ENCODE results near the gene WNT1.

Gene WNT1

DNA sequence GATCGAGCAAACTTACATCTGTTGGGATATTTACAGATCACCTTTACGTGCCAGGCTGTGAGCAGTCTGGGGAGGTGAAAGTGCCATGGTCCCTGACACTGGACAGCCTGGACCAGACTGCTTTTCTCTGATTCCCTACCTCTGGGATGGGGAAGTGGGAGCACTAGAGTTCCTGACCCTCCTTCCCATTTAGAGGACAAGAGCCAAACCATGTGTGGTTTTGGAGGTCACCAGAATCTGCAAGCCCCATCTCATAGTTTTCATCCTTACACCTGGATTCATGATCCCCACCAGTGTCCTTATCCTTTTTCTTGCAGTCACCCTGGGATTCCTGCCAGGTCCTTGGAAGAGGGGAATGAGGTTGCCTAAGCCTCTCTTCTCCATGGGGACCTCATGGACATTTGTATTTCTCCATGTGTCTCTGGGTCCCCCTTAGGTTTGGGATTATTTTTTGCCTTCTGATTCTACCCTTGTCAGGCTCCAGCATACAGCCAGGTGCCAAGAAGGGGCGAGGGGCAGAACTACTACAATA, 5.1 kb upstream of the WNT1 start:
- Histone ChIP-seq H3K4me3 (ENCODE audit: low read length) (no peak overlapping the region), H3F3A (ENCODE audit: insufficient read depth, low read length) (no peaks in the 10 kb centered on the region), H4K20me1 (ENCODE audit: insufficient read depth, low read length) (no peaks in the 10 kb centered on the region), H3K4me1 (ENCODE audit: low read length) (peaks cover 12% of the 10 kb centered on the region), H3K9ac (ENCODE audit: low read length) (no peak overlapping the region), H3K36me3 (replicated peaks; ENCODE audit: insufficient read depth, low read length) (no peaks in the 10 kb centered on the region), H2AFZ (ENCODE audit: low read length) (no peak overlapping the region), H3K79me2 (ENCODE audit: low read length) (no peaks in the 10 kb centered on the region), H3K9me3 (replicated peaks; ENCODE audit: insufficient read depth, low read length) (no peaks in the 10 kb centered on the region), H3K27ac (ENCODE audit: low read length) (no peak overlapping the region), H3K27me3 (replicated peaks; ENCODE audit: insufficient read depth, low read length) (peaks cover 76% of the 10 kb centered on the region), H3K4me2 (ENCODE audit: low read depth, low read length) (no peak overlapping the region), H3K9me2 (replicated peaks; ENCODE audit: insufficient read depth, low read length) (no peaks in the 10 kb centered on the region)
- TF ChIP-seq EZH2phosphoT487 (IDR thresholded peaks at IDR 0.05; ENCODE audit: low read length) (no peak), EZH2 (optimal IDR thresholded peaks at IDR 0.05; ENCODE audit: low read depth, low read length) (no peak)
- TF ChIP-seq, protein P1, sequence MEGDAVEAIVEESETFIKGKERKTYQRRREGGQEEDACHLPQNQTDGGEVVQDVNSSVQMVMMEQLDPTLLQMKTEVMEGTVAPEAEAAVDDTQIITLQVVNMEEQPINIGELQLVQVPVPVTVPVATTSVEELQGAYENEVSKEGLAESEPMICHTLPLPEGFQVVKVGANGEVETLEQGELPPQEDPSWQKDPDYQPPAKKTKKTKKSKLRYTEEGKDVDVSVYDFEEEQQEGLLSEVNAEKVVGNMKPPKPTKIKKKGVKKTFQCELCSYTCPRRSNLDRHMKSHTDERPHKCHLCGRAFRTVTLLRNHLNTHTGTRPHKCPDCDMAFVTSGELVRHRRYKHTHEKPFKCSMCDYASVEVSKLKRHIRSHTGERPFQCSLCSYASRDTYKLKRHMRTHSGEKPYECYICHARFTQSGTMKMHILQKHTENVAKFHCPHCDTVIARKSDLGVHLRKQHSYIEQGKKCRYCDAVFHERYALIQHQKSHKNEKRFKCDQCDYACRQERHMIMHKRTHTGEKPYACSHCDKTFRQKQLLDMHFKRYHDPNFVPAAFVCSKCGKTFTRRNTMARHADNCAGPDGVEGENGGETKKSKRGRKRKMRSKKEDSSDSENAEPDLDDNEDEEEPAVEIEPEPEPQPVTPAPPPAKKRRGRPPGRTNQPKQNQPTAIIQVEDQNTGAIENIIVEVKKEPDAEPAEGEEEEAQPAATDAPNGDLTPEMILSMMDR (IDR thresholded peaks at IDR 0.05; ENCODE audit: low read length), result no peak
- DNase-seq, result no peak

DNA sequence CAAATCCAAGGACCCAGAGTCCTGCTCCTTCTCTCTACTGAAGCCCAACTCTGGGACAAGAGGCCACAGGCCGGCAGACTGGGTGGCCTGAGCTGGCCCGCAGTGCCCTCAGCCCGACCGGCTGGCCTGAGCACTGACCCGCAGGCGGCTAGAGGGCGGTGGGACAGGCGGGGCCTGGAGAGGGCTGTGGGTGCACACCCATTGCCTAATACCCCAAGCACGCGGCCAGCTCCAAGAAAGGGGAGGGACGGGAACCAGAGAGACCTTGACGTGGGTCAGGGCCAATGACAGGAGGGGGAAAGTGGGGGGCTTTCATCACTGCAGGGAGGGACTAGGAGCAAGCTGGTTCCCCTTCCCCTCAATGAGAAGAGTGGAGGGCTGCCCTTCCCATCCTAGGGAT, 4.6 kb upstream of the WNT1 start:
- H3K4me3 ChIP-seq (ENCODE audit: low read length), result no peak overlapping the region
- no peak for DNase-seq
- no peak overlapping the region for H3K4me2 ChIP-seq (ENCODE audit: low read depth, low read length)
- no peaks in the 10 kb centered on the region for H3K79me2 ChIP-seq (ENCODE audit: low read length)
- peaks cover 16% of the 10 kb centered on the region for H3K4me1 ChIP-seq (ENCODE audit: low read length)
- no peaks in the 10 kb centered on the region for H3K36me3 ChIP-seq (replicated peaks; ENCODE audit: insufficient read depth, low read length)
- no peaks in the 10 kb centered on the region for H4K20me1 ChIP-seq (ENCODE audit: insufficient read depth, low read length)
- H3K9ac ChIP-seq (ENCODE audit: low read length), result no peak overlapping the region
- H3K9me3 ChIP-seq (replicated peaks; ENCODE audit: insufficient read depth, low read length), result no peaks in the 10 kb centered on the region
- TF ChIP-seq EZH2phosphoT487 (IDR thresholded peaks at IDR 0.05; ENCODE audit: low read length) (no peak), EZH2 (optimal IDR thresholded peaks at IDR 0.05; ENCODE audit: low read depth, low read length) (no peak)
- TF ChIP-seq, protein P1 (IDR thresholded peaks at IDR 0.05; ENCODE audit: low read length), result no peak
- H3F3A ChIP-seq (ENCODE audit: insufficient read depth, low read length), result no peaks in the 10 kb centered on the region
- H3K9me2 ChIP-seq (replicated peaks; ENCODE audit: insufficient read depth, low read length), result no peaks in the 10 kb centered on the region
- no peak overlapping the region for H2AFZ ChIP-seq (ENCODE audit: low read length)
- H3K27me3 ChIP-seq (replicated peaks; ENCODE audit: insufficient read depth, low read length), result peaks cover 81% of the 10 kb centered on the region
- H3K27ac ChIP-seq (ENCODE audit: low read length), result no peak overlapping the region

DNA sequence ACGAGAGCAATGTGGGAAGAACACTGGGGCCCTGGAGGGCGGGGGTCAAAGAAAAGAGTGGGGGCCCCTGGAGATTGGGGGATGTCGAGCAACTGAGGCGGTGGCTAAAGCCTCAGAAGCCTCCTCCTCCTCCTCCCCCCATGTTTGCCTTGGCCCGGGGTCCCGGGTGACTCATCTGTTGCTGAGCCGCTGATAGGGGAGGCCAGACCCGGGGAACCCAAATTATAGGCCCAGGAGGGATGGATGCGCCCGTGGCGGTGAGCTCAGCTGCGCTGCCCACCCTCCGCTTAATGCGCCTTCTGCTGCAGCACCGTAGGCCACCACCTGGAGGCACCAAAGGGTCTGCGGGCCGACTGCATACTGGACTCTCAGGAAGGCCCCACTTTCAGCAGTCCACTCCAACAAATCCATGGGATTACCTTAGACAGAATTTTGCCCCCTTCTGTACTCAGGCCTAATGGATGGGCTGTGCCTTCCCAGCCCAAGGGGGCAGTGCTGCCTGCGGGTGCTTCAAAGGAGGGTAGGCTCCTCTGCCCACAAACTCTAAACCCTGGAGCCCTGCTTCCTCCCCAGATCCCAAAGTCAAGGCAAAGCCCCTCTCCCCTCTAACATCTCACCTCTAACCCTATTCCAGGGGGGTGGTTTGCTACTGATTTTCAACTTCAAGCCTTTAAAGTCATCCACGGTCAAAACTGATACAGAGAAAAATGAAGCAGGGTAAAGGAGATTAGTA, 4.0 kb upstream of the WNT1 start:
- Histone ChIP-seq H3K4me2 (ENCODE audit: low read depth, low read length) (no peak overlapping the region), H3K27me3 (replicated peaks; ENCODE audit: insufficient read depth, low read length) (peaks cover 87% of the 10 kb centered on the region), H3K27ac (ENCODE audit: low read length) (no peak overlapping the region), H3F3A (ENCODE audit: insufficient read depth, low read length) (no peaks in the 10 kb centered on the region), H3K4me1 (ENCODE audit: low read length) (peaks cover 19% of the 10 kb centered on the region), H2AFZ (ENCODE audit: low read length) (no peak overlapping the region), H4K20me1 (ENCODE audit: insufficient read depth, low read length) (no peaks in the 10 kb centered on the region), H3K9me2 (replicated peaks; ENCODE audit: insufficient read depth, low read length) (no peaks in the 10 kb centered on the region), H3K9me3 (replicated peaks; ENCODE audit: insufficient read depth, low read length) (no peaks in the 10 kb centered on the region), H3K36me3 (replicated peaks; ENCODE audit: insufficient read depth, low read length) (no peaks in the 10 kb centered on the region), H3K79me2 (ENCODE audit: low read length) (no peaks in the 10 kb centered on the region), H3K9ac (ENCODE audit: low read length) (no peak overlapping the region), H3K4me3 (ENCODE audit: low read length) (no peak overlapping the region)
- DNase-seq, result no peak
- TF ChIP-seq EZH2phosphoT487 (IDR thresholded peaks at IDR 0.05; ENCODE audit: low read length), result no peak
- TF ChIP-seq EZH2 (optimal IDR thresholded peaks at IDR 0.05; ENCODE audit: low read depth, low read length), result no peak
- TF ChIP-seq, protein P1 (IDR thresholded peaks at IDR 0.05; ENCODE audit: low read length), result peak; percentile 53
